IMR-90 (cell line): Measurements from ENCODE around the gene BSND. TPM values are rescaled to one million over a fixed set of nuclear protein-coding genes. Genes with fewer than 3 reads are reported as not detected.

ENCODE experiments used
- ATAC-seq: fragments of 200-7000 bp; cut with Tn5 transposase; 2 replicates; pipeline ENCODE4 v1.9.1; 2020; ENCODE audit warnings: low read depth, mild to moderate bottlenecking, moderate library complexity
- BruUV-seq: library from RNA; stranded (reverse); fragments of 400-500 nt; replicated peaks from 2 replicates; lab custom pipeline; 2021; lab: Mats Ljungman, UMichigan
- CTCF ChIA-PET: fragments of 300-600 bp; formaldehyde crosslinking; extraction: SDS; loops from one replicate; lab custom pipeline; 2021; ENCODE audit warnings: antibody characterized with exemption; lab: Yijun Ruan, JAX
- POLR2A ChIA-PET: fragments of 300-600 bp; sonication (Branson Sonifier 250); formaldehyde crosslinking; loops from one replicate; lab custom pipeline; 2022; ENCODE audit warnings: antibody characterized with exemption; ENCODE audit not compliant: unreplicated experiment; lab: Charles Lee
- DNase-seq: peaks from one replicate; pipeline ENCODE4 v3.0.0; 2013
- H2AFZ ChIP-seq: replicated peaks from 2 replicates; pipeline ENCODE3; 2013; ENCODE audit warnings: low read length, mild to moderate bottlenecking; ENCODE audit not compliant: poor library complexity
- H2AK5ac ChIP-seq: 2 replicates; pipeline ENCODE4 v1.6.1; 2013; ENCODE audit warnings: low read depth, low read length, inconsistent platforms
- H2AK9ac ChIP-seq: replicated peaks from 2 replicates; pipeline ENCODE3; 2013; ENCODE audit warnings: mild to moderate bottlenecking, low read depth, low read length, moderate library complexity; ENCODE audit not compliant: poor library complexity
- H2BK120ac ChIP-seq: 2 replicates; pipeline ENCODE4 v1.6.1; 2013; ENCODE audit warnings: low read depth, low read length, inconsistent platforms
- H2BK15ac ChIP-seq: 3 replicates; pipeline ENCODE4 v1.6.1; 2013; ENCODE audit warnings: low read depth, low read length, inconsistent platforms
- H2BK20ac ChIP-seq: 2 replicates; pipeline ENCODE4 v1.6.1; 2013; ENCODE audit warnings: low read depth, mild to moderate bottlenecking, inconsistent platforms, low read length, moderate library complexity
- H2BK5ac ChIP-seq: 2 replicates; pipeline ENCODE4 v1.6.1; 2013; ENCODE audit warnings: mild to moderate bottlenecking, low read depth, low read length, inconsistent platforms; ENCODE audit not compliant: poor library complexity, severe bottlenecking
- H3K14ac ChIP-seq: replicated peaks from 2 replicates; pipeline ENCODE4 v1.6.1; 2013; ENCODE audit warnings: low read depth, low read length, inconsistent platforms
- H3K18ac ChIP-seq: 2 replicates; pipeline ENCODE4 v1.6.1; 2013; ENCODE audit warnings: low read depth, low read length, control low read depth
- H3K23ac ChIP-seq: 2 replicates; pipeline ENCODE4 v1.6.1; 2013; ENCODE audit warnings: low read depth, low read length, inconsistent platforms
- H3K27ac ChIP-seq: 2 replicates; pipeline ENCODE4 v1.5.1; 2013; ENCODE audit warnings: mild to moderate bottlenecking, control low read depth, low read length; ENCODE audit not compliant: insufficient read depth
- H3K27me3 ChIP-seq: 2 replicates; pipeline ENCODE4 v1.6.1; 2013; ENCODE audit warnings: low read length; ENCODE audit not compliant: control insufficient read depth, insufficient read depth
- H3K36me3 ChIP-seq: 2 replicates; pipeline ENCODE4 v1.6.1; 2013; ENCODE audit warnings: low read length, mixed read lengths; ENCODE audit not compliant: control insufficient read depth, insufficient read depth
- H3K4ac ChIP-seq: 2 replicates; pipeline ENCODE4 v1.6.1; 2013; ENCODE audit warnings: low read depth, low read length, inconsistent platforms
- H3K4me1 ChIP-seq: 2 replicates; pipeline ENCODE4 v1.6.1; 2013; ENCODE audit warnings: low read length, mixed read lengths; ENCODE audit not compliant: control insufficient read depth, insufficient read depth
- H3K4me2 ChIP-seq: 2 replicates; pipeline ENCODE4 v1.6.1; 2013; ENCODE audit warnings: low read depth, mild to moderate bottlenecking, control low read depth, low read length, moderate library complexity
- H3K4me3 ChIP-seq: 2 replicates; pipeline ENCODE4 v1.5.1; 2013; ENCODE audit warnings: low read depth, mild to moderate bottlenecking, control low read depth, low read length, moderate library complexity; ENCODE audit not compliant: insufficient read depth
- H3K56ac ChIP-seq: 2 replicates; pipeline ENCODE4 v1.6.1; 2013; ENCODE audit warnings: low read length, inconsistent platforms; ENCODE audit not compliant: insufficient read depth; ENCODE audit errors: extremely low read depth
- H3K79me1 ChIP-seq, 2 experiments: 2 replicates each; pipeline ENCODE4 v1.6.1; 2013; ENCODE audit warnings: low read length in 2 of 2, inconsistent platforms in 1 of 2, low read depth in 1 of 2
- H3K9ac ChIP-seq: 2 replicates; pipeline ENCODE4 v1.6.1; 2013; ENCODE audit warnings: low read depth, low read length, control low read depth
- H3K9me1 ChIP-seq: 2 replicates; pipeline ENCODE4 v1.6.1; 2013; ENCODE audit warnings: low read length, inconsistent platforms; ENCODE audit not compliant: insufficient read depth
- H3K9me3 ChIP-seq: 2 replicates; pipeline ENCODE4 v1.6.1; 2013; ENCODE audit warnings: low read length; ENCODE audit not compliant: control insufficient read depth, insufficient read depth
- H4K20me1 ChIP-seq: 2 replicates; pipeline ENCODE4 v1.6.1; 2013; ENCODE audit warnings: low read length, inconsistent platforms; ENCODE audit not compliant: insufficient read depth
- H4K5ac ChIP-seq: 2 replicates; pipeline ENCODE4 v1.6.1; 2013; ENCODE audit warnings: mild to moderate bottlenecking, low read depth, low read length, control low read depth
- H4K8ac ChIP-seq, 2 experiments: 2 replicates each; pipeline ENCODE4 v1.6.1; 2013; ENCODE audit warnings: low read depth in 2 of 2, low read length in 2 of 2, control low read depth in 1 of 2, inconsistent platforms in 1 of 2
- H4K91ac ChIP-seq: 2 replicates; pipeline ENCODE4 v1.6.1; 2013; ENCODE audit warnings: low read depth, low read length, inconsistent platforms; ENCODE audit not compliant: insufficient read depth
- BHLHE40 ChIP-seq: fragments of 150-350 bp; IDR thresholded peaks from 2 replicates; pipeline ENCODE4 v1.6.1; 2016; ENCODE audit warnings: mild to moderate bottlenecking, low read depth, low read length
- CEBPB ChIP-seq: IDR thresholded peaks from 2 replicates; pipeline ENCODE4 v1.6.1; 2012; ENCODE audit warnings: low read depth, low read length, improper control_type of control experiment
- FOS ChIP-seq: fragments of 150-350 bp; IDR thresholded peaks from 2 replicates; pipeline ENCODE4 v1.6.1; 2016; ENCODE audit warnings: low read depth, low read length
- MAFK ChIP-seq: IDR thresholded peaks from 2 replicates; pipeline ENCODE4 v1.6.1; 2012; ENCODE audit warnings: low read depth, low read length, improper control_type of control experiment
- MXI1 ChIP-seq: IDR thresholded peaks from 2 replicates; pipeline ENCODE4 v1.6.1; 2012; ENCODE audit warnings: low read depth, mild to moderate bottlenecking, low read length, moderate library complexity, borderline replicate concordance
- POLR2A ChIP-seq: IDR thresholded peaks from 2 replicates; pipeline ENCODE4 v1.6.1; 2012; ENCODE audit warnings: mild to moderate bottlenecking, low read depth, low read length
- RAD21 ChIP-seq: IDR thresholded peaks from 2 replicates; pipeline ENCODE4 v1.6.1; 2012; ENCODE audit warnings: low read length, improper control_type of control experiment
- RCOR1 ChIP-seq: IDR thresholded peaks from 2 replicates; pipeline ENCODE4 v1.6.1; 2012; ENCODE audit warnings: mild to moderate bottlenecking, low read length, improper control_type of control experiment; ENCODE audit not compliant: insufficient replicate concordance
- RFX5 ChIP-seq: IDR thresholded peaks from 2 replicates; pipeline ENCODE4 v1.8.0; 2012; ENCODE audit warnings: low read depth, mild to moderate bottlenecking, low read length, moderate library complexity
- SMC3 ChIP-seq: fragments of 150-350 bp; IDR thresholded peaks from 2 replicates; pipeline ENCODE4 v1.6.1; 2016; ENCODE audit warnings: low read depth, mild to moderate bottlenecking, antibody characterized with exemption, low read length, moderate library complexity
- WGBS, 2 experiments: methylation state at CpG; one replicate each; pipeline versions ENCODE4 v1.1.5 to v1.1.7; 2013; ENCODE audit warnings: missing lambda C conversion rate in 2 of 2; ENCODE audit not compliant: insufficient read length in 1 of 2; ENCODE audit errors: extremely low coverage in 2 of 2; 5-methylcytosine and 5-hydroxymethylcytosine counted together
- dilution Hi-C: fragments of 300-500 bp; cut with HindIII; formaldehyde crosslinking; loops from one replicate; pipeline ENCODE4 v1.14.3; 2018; ENCODE audit warnings: low sequenced_read_pairs; ENCODE audit not compliant: unreplicated experiment
- in situ Hi-C: fragments of 300-500 bp; cut with MboI; formaldehyde crosslinking; loops from 3 replicates; pipeline ENCODE4 v1.14.3; 2019; ENCODE audit warnings: low sequenced_read_pairs, inconsistent platforms, mixed read lengths
- intact Hi-C: fragments of 100-400 bp; cut with micrococcal nuclease; formaldehyde crosslinking; loops from 2 replicates; pipeline ENCODE4 v1.10.0; 2022
- polyA plus RNA-seq, 3 experiments: library from polyadenylated mRNA; depleted of rRNA; stranded (reverse); fragments of >200 nt; gene quantifications; 2 replicates each; pipeline ENCODE4 v1.2.3, GENCODE V29; 2012; ENCODE audit warnings: low replicate concordance in 1 of 3
- total RNA-seq: library from RNA; depleted of rRNA; stranded (reverse); fragments of >200 nt; gene quantifications from 2 replicates; pipeline ENCODE4 v1.2.3, GENCODE V29; 2012
- TF ChIP-seq, protein P1 (sequence below): conservative IDR thresholded peaks from 2 replicates; pipeline ENCODE4 v1.5.1; 2012; ENCODE audit warnings: mild to moderate bottlenecking, low read depth, low read length, improper control_type of control experiment

Gene BSND
- total and polyA plus RNA-seq, 2 of the 4 experiments (the other 2 are of a cell fraction) = not detected

DNA sequence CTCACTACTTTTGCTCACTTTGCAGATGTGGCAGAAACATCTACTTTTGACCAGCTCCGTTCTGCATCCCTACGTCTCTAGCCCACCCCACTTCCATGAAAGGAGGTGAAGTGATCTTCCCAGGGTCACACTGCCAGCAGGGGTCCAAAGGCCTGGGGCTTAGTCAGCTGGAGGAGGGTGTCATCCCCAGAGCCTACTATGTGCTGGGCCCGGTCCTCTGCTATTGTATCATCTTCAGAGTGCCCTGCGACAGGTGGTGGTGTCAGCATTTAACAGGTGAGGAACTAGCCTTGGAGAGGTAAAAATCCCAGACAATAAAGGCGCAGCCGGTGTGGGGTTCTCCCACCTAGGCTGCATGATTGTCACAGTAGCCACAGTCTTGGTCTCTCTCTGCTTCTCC lies 5.6 kb upstream of the BSND start:
- Histone ChIP-seq H3K4me2 (no peak overlapping the region), H3K56ac (no peak overlapping the region), H2BK5ac (no peak overlapping the region), H3K9me3 (no peaks in the 10 kb centered on the region), H3K18ac (no peak overlapping the region), H2BK120ac (no peak overlapping the region), H2BK20ac (no peak overlapping the region), H2AFZ (no peak overlapping the region), H2AK9ac (no peak overlapping the region), H3K4me3 (no peak overlapping the region), H3K9ac (no peak overlapping the region), H3K4ac (no peak overlapping the region), H4K20me1 (peaks cover 7% of the 10 kb centered on the region; the same call in 1 of the 2 replicates), H3K79me1 (no peaks in the 10 kb centered on the region), H2AK5ac (no peak overlapping the region), H3K27ac (no peak overlapping the region), H3K23ac (no peak overlapping the region), H4K8ac (no peak overlapping the region), H4K5ac (no peak overlapping the region), H3K4me1 (no peaks in the 10 kb centered on the region), H3K27me3 (peaks cover 51% of the 10 kb centered on the region), H4K91ac (no peak overlapping the region), H3K14ac (no peak overlapping the region), H3K36me3 (no peaks in the 10 kb centered on the region), H3K9me1 (no peaks in the 10 kb centered on the region), H2BK15ac (no peak overlapping the region)
- in situ Hi-C loops (no loop called here), dilution Hi-C loops (no loop called here), intact Hi-C loops (no loop called here)
- DNase-seq = no peak
- CTCF ChIA-PET = no interaction called here
- POLR2A ChIA-PET = no interaction called here
- no CpG with 5 or more reads among the region's 6 CpGs for WGBS, 2 experiments
- TF ChIP-seq MAFK = no peak
- TF ChIP-seq, protein P1, sequence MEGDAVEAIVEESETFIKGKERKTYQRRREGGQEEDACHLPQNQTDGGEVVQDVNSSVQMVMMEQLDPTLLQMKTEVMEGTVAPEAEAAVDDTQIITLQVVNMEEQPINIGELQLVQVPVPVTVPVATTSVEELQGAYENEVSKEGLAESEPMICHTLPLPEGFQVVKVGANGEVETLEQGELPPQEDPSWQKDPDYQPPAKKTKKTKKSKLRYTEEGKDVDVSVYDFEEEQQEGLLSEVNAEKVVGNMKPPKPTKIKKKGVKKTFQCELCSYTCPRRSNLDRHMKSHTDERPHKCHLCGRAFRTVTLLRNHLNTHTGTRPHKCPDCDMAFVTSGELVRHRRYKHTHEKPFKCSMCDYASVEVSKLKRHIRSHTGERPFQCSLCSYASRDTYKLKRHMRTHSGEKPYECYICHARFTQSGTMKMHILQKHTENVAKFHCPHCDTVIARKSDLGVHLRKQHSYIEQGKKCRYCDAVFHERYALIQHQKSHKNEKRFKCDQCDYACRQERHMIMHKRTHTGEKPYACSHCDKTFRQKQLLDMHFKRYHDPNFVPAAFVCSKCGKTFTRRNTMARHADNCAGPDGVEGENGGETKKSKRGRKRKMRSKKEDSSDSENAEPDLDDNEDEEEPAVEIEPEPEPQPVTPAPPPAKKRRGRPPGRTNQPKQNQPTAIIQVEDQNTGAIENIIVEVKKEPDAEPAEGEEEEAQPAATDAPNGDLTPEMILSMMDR = no peak
- TF ChIP-seq SMC3 = no peak
- no peak for TF ChIP-seq POLR2A
- no peak for TF ChIP-seq RFX5
- TF ChIP-seq BHLHE40 = no peak
- TF ChIP-seq RAD21 = no peak
- TF ChIP-seq MXI1 = no peak
- TF ChIP-seq CEBPB = no peak
- TF ChIP-seq RCOR1 = no peak
- no peak for TF ChIP-seq FOS
- no peak for ATAC-seq
- BruUV-seq = no TSS peak
